HepG2 (cell line): Measurements from ENCODE around the gene ARL6IP4. TPM values are rescaled to one million over a fixed set of nuclear protein-coding genes. Genes with fewer than 3 reads are reported as not detected.
A peak's percentile ranks its signal among the peaks of the same experiment; 100 is the strongest.

Experiments
- ATAC-seq: fragments of 200-7000 bp; cut with Tn5 transposase; 3 replicates; pipeline ENCODE4 v1.9.1; 2020; ENCODE audit warnings: mild to moderate bottlenecking, moderate library complexity
- BruUV-seq: library from RNA; stranded (reverse); fragments of 400-500 nt; replicated peaks from 2 replicates; lab custom pipeline; 2021; lab: Mats Ljungman, UMichigan
- CTCF ChIA-PET: fragments of 300-600 bp; formaldehyde crosslinking; extraction: SDS; loops from one replicate; lab custom pipeline; 2021; ENCODE audit warnings: low total read pairs, inconsistent platforms, low intra/inter-chr PET ratio; lab: Yijun Ruan, JAX
- POLR2A ChIA-PET: fragments of 350-600 bp; sonication (Branson Sonifier 250); formaldehyde crosslinking; loops from one replicate; lab custom pipeline; 2020; ENCODE audit warnings: antibody characterized with exemption, inconsistent platforms; lab: Yijun Ruan, JAX
- DNase-seq: peaks from one replicate; pipeline ENCODE4 v3.0.0-alpha.2; 2015; ENCODE audit warnings: low spot score
- FAIRE-seq: peaks from 3 replicates; lab custom pipeline; 2011; peaks lifted over from hg19 to GRCh38; lab: Jason Lieb, UNC
- H2AFZ ChIP-seq: one replicate; pipeline ENCODE4 v1.6.1; 2011; ENCODE audit warnings: low read length, inconsistent platforms
- H3K27ac ChIP-seq: fragments of 300-600 bp; 3 replicates; pipeline ENCODE4 v1.8.0; 2011; ENCODE audit warnings: mixed run types, mild to moderate bottlenecking, mixed read lengths, low read length, inconsistent platforms; ENCODE audit not compliant: insufficient read depth; ENCODE audit errors: extremely low read length
- H3K27me3 ChIP-seq, 2 experiments: fragments of 200-600 bp in 1 of 2; 2 replicates in 1 of 2; 3 replicates in 1 of 2; pipeline versions ENCODE4 v1.6.0 to v1.8.0; 2011; ENCODE audit warnings: low read length in 2 of 2, mild to moderate bottlenecking in 2 of 2, moderate library complexity in 2 of 2, inconsistent platforms in 1 of 2; ENCODE audit not compliant: insufficient read depth in 2 of 2, control insufficient read depth in 1 of 2
- H3K36me3 ChIP-seq, 2 experiments: fragments of 200-600 bp in 1 of 2; replicated peaks in 1 of 2; 2 replicates in 1 of 2; 3 replicates in 1 of 2; pipeline versions ENCODE4 v1.5.1 to v1.8.0; 2011; ENCODE audit warnings: low read length in 2 of 2, inconsistent platforms in 1 of 2; ENCODE audit not compliant: insufficient read depth in 2 of 2, control insufficient read depth in 1 of 2
- H3K4me1 ChIP-seq: 2 replicates; pipeline ENCODE4 v1.5.1; 2012; ENCODE audit warnings: low read length, inconsistent platforms; ENCODE audit not compliant: insufficient read depth
- H3K4me2 ChIP-seq: 2 replicates; pipeline ENCODE4 v1.6.0; 2011; ENCODE audit warnings: low read depth, low read length, inconsistent platforms
- H3K4me3 ChIP-seq, 3 experiments: fragments of 200-600 bp in 1 of 3; sonication (generic), shearing (Covaris generic) in 1 of 3; replicated peaks in 1 of 3; 2 replicates each; pipeline ENCODE4 v1.5.1; 2011 to 2016; ENCODE audit warnings: low read length in 3 of 3, inconsistent platforms in 2 of 3, low read depth in 2 of 3, mild to moderate bottlenecking in 2 of 3, control low read depth in 1 of 3, mixed read lengths in 1 of 3; ENCODE audit not compliant: insufficient read depth in 1 of 3
- H3K79me2 ChIP-seq: one replicate; pipeline ENCODE4 v1.6.1; 2011; ENCODE audit warnings: low read length, inconsistent platforms; ENCODE audit not compliant: insufficient read depth
- H3K9ac ChIP-seq: 2 replicates; pipeline ENCODE4 v1.6.0; 2011; ENCODE audit warnings: mild to moderate bottlenecking, low read depth, low read length, inconsistent platforms; ENCODE audit not compliant: insufficient read depth
- H3K9me3 ChIP-seq: 2 replicates; pipeline ENCODE4 v1.5.1; 2012; ENCODE audit warnings: mild to moderate bottlenecking, low read length
- H4K20me1 ChIP-seq: 2 replicates; pipeline ENCODE4 v1.6.0; 2011; ENCODE audit warnings: inconsistent platforms, mild to moderate bottlenecking, low read length, moderate library complexity; ENCODE audit not compliant: insufficient read depth
- CHCHD3 ChIP-seq: sonication (generic); formaldehyde crosslinking; IDR thresholded peaks from 2 replicates; pipeline ENCODE4 v1.8.0; 2022; ENCODE audit warnings: mild to moderate bottlenecking, missing genetic modification reagents, moderate library complexity
- CREB1 ChIP-seq, 2 experiments: fragments of 450-650 bp in 1 of 2; IDR thresholded peaks; 2 replicates each; pipeline ENCODE4 v1.6.1; 2016 to 2017; ENCODE audit warnings: control low read depth in 1 of 2, mild to moderate bottlenecking in 1 of 2, missing compliant biosample characterization in 1 of 2, missing genetic modification characterization in 1 of 2
- SIN3A ChIP-seq: IDR thresholded peaks from 2 replicates; pipeline ENCODE4 v1.6.1; 2011; ENCODE audit warnings: low read depth, mild to moderate bottlenecking, control low read depth, low read length, borderline replicate concordance
- SUZ12 ChIP-seq: fragments of 150-350 bp; IDR thresholded peaks from 2 replicates; pipeline ENCODE4 v1.6.1; 2014; ENCODE audit warnings: low read depth, low read length
- THYN1 ChIP-seq: sonication (generic); formaldehyde crosslinking; IDR thresholded peaks from 2 replicates; pipeline ENCODE4 v1.8.1; 2023; ENCODE audit warnings: low read depth, mild to moderate bottlenecking, moderate library complexity, missing genetic modification reagents, borderline replicate concordance
- ZNF335 ChIP-seq: sonication (generic); formaldehyde crosslinking; IDR thresholded peaks from 2 replicates; pipeline ENCODE4 v1.4.0; 2020; ENCODE audit warnings: missing genetic modification reagents
- WGBS: methylation state at CpG from one replicate; pipeline ENCODE4 v1.1.6; 2017; ENCODE audit warnings: low lambda C conversion rate; 5-methylcytosine and 5-hydroxymethylcytosine counted together
- in situ Hi-C: cut with HindIII; loops from 2 replicates; pipeline ENCODE4 v1.10.0; 2017; ENCODE audit warnings: low pct_unique_long_range_greater_than_20kb; ENCODE audit not compliant: extremely low pct_ligation_motif_present
- intact Hi-C: fragments of 100-400 bp; cut with micrococcal nuclease; formaldehyde crosslinking; loops from one replicate; pipeline ENCODE4 v1.10.0; 2022; ENCODE audit not compliant: unreplicated experiment
- polyA plus RNA-seq, 8 experiments: library from polyadenylated mRNA; depleted of rRNA in 3 of 8; stranded (reverse) in 7 of 8; unstranded in 1 of 8; fragments of >200 nt; fragmentation: Illumina TruSeq in 4 of 8; extraction: Trizol in 4 of 8; gene quantifications; 2 replicates each; pipeline versions ENCODE4 v1.2.1 to v1.2.3, GENCODE V29; 2011 to 2016; ENCODE audit warnings: low read depth in 4 of 8, missing spikeins in 1 of 8, mixed read lengths in 1 of 8; ENCODE audit not compliant: insufficient read depth in 1 of 8
- total RNA-seq, 5 experiments: library from RNA; depleted of rRNA; stranded (reverse); fragments of >200 nt; fragmentation: Illumina TruSeq; extraction: Trizol; gene quantifications; 2 replicates each; pipeline ENCODE4 v1.2.3, GENCODE V29; 2016; ENCODE audit warnings: low read depth in 1 of 5
- TF ChIP-seq, protein P1 (sequence below): sonication (generic); formaldehyde crosslinking; IDR thresholded peaks from 2 replicates; pipeline ENCODE4 v1.4.0; 2020; ENCODE audit warnings: missing genetic modification reagents, borderline replicate concordance
- TF ChIP-seq, protein P2 (sequence below): sonication (generic); formaldehyde crosslinking; conservative IDR thresholded peaks from 2 replicates; pipeline ENCODE4 v1.8.0; 2022; ENCODE audit warnings: missing genetic modification reagents
- TF ChIP-seq, protein P3 (sequence below): sonication (generic); formaldehyde crosslinking; IDR thresholded peaks from 2 replicates; pipeline ENCODE4 v1.8.1; 2023; ENCODE audit warnings: missing genetic modification reagents, mild to moderate bottlenecking, borderline replicate concordance
- TF ChIP-seq, protein P4 (sequence below): IDR thresholded peaks from 2 replicates; pipeline ENCODE4 v1.6.1; 2012; ENCODE audit warnings: low read length, improper control_type of control experiment
- TF ChIP-seq, protein P5 (sequence below): sonication (generic); formaldehyde crosslinking; IDR thresholded peaks from 2 replicates; pipeline ENCODE4 v1.4.0; 2020; ENCODE audit warnings: missing genetic modification reagents

The ARL6IP4 gene
- total and polyA plus RNA-seq, 2 of the 13 experiments (the other 11 are each of a cell fraction or from before 2014, with no cell fraction given) = 155 to 220 TPM

DNA sequence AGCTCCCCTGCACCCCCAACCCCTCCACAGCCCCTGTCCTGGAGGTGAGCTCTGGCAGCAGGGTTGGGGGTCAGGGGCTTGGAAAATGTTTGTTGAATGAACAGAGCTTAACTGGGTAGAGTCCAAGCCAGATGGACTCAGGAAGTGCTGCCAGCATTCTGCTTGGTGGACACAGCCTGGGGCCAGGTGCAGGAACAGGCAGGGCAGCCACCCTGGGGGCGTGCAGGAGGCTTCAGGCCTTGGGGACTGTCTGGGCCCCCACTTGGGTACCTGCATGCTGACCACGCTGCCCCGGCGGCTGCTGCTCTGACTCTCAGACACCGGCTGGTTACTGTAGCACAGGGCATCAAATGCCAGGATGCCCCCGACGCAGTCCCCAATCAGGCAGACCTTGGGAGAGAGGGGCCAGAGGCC is 15.7 kb downstream of the ARL6IP4 start (continued):
- TF ChIP-seq, protein P1, sequence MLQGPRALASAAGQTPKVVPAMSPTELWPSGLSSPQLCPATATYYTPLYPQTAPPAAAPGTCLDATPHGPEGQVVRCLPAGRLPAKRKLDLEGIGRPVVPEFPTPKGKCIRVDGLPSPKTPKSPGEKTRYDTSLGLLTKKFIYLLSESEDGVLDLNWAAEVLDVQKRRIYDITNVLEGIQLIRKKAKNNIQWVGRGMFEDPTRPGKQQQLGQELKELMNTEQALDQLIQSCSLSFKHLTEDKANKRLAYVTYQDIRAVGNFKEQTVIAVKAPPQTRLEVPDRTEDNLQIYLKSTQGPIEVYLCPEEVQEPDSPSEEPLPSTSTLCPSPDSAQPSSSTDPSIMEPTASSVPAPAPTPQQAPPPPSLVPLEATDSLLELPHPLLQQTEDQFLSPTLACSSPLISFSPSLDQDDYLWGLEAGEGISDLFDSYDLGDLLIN (CRISPR knock-in tag) = no peak

DNA sequence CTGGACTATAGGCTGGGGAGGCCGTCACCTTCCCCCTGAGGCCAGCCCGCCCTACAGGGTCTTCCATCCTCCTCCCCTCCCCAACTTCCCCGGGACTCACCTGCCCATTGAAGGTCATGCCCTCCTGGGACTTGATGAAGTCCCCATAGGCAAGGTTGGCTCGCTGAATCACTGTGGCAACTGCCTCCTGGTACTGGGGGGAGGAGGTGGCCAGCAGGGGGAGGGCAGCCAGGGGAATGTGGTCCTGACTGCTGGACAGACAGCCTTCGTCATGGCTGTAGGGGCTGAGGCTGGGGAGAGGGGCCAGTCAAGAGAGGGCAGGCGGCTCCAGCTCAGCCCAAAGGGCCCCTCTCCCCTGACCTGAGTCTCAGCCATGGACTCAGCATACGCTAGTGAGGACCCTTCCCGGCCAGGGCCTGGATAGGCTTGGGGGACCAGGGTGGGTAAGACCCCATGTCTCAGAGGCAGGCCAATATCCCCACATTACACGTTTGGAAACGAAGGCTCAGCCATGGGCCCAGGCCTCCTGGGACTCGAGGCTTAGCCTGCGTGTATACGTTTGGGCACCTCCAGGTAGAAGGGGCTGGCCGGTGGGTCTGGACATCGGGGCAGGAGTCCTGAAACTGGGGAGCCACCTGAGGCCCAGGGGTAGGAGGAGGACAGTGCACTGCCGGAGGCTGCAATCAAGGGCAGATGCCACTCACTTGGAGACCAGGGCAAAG is 16.3 kb downstream of the ARL6IP4 start:
- Histone ChIP-seq H3K4me2 (no peak overlapping the region), H3K27me3 (no peaks in the 10 kb centered on the region; a peak in 1 of 5 replicates), H3K4me3 (no peak overlapping the region), H3K27ac (peak overlapping the region; percentile 44), H3K36me3 (peaks cover 2 to 7% of the 10 kb centered on the region in 2 experiments; a peak in 3 of 5 replicates), H3K9me3 (no peaks in the 10 kb centered on the region), H3K4me1 (peaks cover 12% of the 10 kb centered on the region), H4K20me1 (no peaks in the 10 kb centered on the region), H3K9ac (no peak overlapping the region), H2AFZ (no peak overlapping the region), H3K79me2 (no peaks in the 10 kb centered on the region)
- intact Hi-C loops = no loop called here
- ATAC-seq (no peak; the same call in 2 of the 3 replicates), FAIRE-seq (no peak), DNase-seq (no peak)
- CTCF ChIA-PET = no interaction called here
- no TSS peak for BruUV-seq
- WGBS = 94% methylated on average over 11 of the region's 16 CpGs
- POLR2A ChIA-PET = no interaction called here
- in situ Hi-C loops = no loop called here
- TF ChIP-seq CREB1 (IDR thresholded peaks at IDR 0.05) = no peak
- no peak for TF ChIP-seq CREB1 (CRISPR knock-in tag; IDR thresholded peaks at IDR 0.05)
- TF ChIP-seq, protein P2, sequence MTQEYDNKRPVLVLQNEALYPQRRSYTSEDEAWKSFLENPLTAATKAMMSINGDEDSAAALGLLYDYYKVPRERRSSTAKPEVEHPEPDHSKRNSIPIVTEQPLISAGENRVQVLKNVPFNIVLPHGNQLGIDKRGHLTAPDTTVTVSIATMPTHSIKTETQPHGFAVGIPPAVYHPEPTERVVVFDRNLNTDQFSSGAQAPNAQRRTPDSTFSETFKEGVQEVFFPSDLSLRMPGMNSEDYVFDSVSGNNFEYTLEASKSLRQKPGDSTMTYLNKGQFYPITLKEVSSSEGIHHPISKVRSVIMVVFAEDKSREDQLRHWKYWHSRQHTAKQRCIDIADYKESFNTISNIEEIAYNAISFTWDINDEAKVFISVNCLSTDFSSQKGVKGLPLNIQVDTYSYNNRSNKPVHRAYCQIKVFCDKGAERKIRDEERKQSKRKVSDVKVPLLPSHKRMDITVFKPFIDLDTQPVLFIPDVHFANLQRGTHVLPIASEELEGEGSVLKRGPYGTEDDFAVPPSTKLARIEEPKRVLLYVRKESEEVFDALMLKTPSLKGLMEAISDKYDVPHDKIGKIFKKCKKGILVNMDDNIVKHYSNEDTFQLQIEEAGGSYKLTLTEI (CRISPR knock-in tag) = no peak
- TF ChIP-seq, protein P3, sequence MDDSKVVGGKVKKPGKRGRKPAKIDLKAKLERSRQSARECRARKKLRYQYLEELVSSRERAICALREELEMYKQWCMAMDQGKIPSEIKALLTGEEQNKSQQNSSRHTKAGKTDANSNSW = no peak
- TF ChIP-seq, protein P4, sequence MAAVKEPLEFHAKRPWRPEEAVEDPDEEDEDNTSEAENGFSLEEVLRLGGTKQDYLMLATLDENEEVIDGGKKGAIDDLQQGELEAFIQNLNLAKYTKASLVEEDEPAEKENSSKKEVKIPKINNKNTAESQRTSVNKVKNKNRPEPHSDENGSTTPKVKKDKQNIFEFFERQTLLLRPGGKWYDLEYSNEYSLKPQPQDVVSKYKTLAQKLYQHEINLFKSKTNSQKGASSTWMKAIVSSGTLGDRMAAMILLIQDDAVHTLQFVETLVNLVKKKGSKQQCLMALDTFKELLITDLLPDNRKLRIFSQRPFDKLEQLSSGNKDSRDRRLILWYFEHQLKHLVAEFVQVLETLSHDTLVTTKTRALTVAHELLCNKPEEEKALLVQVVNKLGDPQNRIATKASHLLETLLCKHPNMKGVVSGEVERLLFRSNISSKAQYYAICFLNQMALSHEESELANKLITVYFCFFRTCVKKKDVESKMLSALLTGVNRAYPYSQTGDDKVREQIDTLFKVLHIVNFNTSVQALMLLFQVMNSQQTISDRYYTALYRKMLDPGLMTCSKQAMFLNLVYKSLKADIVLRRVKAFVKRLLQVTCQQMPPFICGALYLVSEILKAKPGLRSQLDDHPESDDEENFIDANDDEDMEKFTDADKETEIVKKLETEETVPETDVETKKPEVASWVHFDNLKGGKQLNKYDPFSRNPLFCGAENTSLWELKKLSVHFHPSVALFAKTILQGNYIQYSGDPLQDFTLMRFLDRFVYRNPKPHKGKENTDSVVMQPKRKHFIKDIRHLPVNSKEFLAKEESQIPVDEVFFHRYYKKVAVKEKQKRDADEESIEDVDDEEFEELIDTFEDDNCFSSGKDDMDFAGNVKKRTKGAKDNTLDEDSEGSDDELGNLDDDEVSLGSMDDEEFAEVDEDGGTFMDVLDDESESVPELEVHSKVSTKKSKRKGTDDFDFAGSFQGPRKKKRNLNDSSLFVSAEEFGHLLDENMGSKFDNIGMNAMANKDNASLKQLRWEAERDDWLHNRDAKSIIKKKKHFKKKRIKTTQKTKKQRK = no peak
- TF ChIP-seq, protein P5, sequence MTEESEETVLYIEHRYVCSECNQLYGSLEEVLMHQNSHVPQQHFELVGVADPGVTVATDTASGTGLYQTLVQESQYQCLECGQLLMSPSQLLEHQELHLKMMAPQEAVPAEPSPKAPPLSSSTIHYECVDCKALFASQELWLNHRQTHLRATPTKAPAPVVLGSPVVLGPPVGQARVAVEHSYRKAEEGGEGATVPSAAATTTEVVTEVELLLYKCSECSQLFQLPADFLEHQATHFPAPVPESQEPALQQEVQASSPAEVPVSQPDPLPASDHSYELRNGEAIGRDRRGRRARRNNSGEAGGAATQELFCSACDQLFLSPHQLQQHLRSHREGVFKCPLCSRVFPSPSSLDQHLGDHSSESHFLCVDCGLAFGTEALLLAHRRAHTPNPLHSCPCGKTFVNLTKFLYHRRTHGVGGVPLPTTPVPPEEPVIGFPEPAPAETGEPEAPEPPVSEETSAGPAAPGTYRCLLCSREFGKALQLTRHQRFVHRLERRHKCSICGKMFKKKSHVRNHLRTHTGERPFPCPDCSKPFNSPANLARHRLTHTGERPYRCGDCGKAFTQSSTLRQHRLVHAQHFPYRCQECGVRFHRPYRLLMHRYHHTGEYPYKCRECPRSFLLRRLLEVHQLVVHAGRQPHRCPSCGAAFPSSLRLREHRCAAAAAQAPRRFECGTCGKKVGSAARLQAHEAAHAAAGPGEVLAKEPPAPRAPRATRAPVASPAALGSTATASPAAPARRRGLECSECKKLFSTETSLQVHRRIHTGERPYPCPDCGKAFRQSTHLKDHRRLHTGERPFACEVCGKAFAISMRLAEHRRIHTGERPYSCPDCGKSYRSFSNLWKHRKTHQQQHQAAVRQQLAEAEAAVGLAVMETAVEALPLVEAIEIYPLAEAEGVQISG (CRISPR knock-in tag) = no peak
- no peak for TF ChIP-seq SIN3A
- TF ChIP-seq THYN1 = no peak
- no peak for TF ChIP-seq ZNF335 (CRISPR knock-in tag)
- no peak for TF ChIP-seq CHCHD3
- TF ChIP-seq SUZ12 = no peak
